Hematopoietic multipotent progenitor cell treated with erythropoietin and hydrocortisone succinate and interleukin-3 and kit ligand, for 8 days (in vitro differentiated cells): Measurements from ENCODE around the gene GALR1.

Experiments
- DNase-seq: peaks from one replicate; pipeline ENCODE4 v3.0.0-alpha.2; 2015

GALR1 gene

GRCh38 chr18:77321823-77322805, 72.5 kb downstream of the GALR1 start:
- DNase-seq = no peak

- DNase-seq = no peak
Measured at GRCh38 chr18:77323640-77324299, 74.1 kb downstream of the GALR1 start.
